Measurements from ENCODE around the gene AHDC1.

Gene AHDC1

DNA sequence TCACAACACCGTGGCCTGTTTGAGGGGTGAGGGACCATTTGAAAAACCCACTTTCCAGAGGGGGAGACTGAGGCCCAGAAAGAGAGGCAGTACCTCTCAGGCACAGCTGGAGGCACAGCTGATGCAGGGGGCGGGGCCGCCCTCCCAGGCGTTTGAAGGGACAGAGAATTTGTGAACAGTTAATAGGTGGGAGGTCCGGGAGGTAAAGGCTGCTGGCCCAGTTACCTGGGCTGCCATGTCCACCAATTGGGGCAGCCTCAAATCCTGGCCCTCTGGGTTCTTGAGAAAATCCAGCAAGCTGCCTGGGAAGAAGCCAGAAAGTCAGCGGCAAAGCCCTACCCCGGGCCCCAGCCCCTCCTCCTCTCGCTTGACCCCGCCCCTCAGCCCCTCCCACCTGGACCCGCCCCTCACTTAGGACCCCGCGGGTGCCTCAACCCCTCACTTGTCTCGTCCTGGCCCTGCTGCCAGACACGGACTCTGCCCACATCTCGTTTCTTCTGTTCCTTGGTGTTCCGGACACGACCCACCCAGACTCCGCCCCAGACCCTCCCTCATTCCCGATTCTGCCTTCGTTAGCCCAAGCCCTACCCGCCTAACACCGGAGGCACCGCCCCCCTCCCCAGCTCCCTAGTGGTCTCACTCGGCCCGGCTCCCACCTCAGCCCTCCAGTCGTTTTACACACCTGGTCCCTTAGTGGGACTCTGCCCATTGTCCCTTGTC lies 10.8 kb upstream of the AHDC1 start:
- DNase-seq, result no peak

DNA sequence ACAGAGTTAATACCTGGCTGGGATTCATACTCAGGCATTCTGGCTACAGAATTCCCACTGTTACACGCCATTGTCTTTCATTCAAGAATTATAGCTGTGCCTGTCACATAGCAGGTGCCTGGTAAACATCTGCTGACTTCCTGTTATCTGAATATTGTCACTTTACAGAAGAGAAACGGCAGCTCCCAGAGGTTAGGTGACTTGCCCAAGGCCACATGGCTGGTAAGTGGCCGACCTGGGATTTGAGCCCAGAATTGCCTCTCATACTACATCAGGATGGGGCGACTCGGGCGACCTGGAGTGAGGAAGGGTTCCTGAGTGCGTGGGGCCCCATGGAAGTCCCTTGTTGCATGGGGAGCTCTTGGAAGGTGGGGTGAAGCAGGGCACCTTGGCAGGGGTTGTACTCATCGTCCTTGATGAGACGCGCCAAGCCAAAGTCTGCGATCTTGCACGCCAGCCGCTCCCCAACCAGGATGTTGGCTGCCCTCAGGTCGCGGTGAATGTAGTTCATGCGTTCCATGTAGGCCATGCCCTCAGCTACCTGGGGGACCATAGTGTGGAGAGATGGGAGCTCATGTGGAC lies 10.2 kb upstream of the AHDC1 start:
- no peak for DNase-seq

DNA sequence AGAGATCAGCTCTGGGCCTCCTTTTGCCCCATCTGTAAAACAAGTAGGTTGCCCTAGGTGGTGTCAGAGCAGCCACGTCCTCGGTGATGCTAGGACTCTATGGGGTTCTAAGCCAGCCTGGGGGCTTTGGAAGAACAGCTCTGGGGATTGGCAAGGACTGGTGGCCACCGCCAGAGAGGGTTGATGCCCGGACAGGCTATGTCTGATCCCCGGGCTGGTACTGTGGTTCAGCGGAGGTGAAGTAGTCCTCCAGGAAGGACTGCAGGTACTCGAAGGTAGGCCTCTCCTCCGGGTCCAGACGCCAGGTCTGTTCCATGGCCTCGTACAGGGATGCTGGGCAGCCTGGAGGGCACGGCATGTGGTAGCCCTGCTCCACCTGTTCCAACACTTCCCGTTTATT lies 8.8 kb upstream of the AHDC1 start:
- DNase-seq, result no peak

DNA sequence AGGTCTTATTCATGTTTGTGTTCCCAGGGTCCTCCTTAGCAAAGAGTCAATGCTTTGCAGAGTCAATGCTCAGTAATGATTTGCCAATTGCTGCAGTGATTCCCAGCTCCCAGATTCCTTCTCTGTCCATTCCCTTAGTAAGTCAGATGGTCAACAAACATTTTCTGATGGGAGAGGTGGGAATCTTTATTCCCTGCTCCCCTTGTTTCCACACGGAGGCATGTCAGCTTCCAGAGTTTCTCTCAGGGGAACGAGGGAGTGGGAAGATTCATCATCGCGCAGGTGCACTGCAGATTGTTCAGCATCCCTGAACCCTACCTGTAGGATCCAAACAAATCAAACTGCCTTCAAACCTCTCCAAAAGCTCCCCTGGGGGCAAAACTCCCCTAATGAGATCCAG lies 7.5 kb upstream of the AHDC1 start:
- no peak for DNase-seq

DNA sequence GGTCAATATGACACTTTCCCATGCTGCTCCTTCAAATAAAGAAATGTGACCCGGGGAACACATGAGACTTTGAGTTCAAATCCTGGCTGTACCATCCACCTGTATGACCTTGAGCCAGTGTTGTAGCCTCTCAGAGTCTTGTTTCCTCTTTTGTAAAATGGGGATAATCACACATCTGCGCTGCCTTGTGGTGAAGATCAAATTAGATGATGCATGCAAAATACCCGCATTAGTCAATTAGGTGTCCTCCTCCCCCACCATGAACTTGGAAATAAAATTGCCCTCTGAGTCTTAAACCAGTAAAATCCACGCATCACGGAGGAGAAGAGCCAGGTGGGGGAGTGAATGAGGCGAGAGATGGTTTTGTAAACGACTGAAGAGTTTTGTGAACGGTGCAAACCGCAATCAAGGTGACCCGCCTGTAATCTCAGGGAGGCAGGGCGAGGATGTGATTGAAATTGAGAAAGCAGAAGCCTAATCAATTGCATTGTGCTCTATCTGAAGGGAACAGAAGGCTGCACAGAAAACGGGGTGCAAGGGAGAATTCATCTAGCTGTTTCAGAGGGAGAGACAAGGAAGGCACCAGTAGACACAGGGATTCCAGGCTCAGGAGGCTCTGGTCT lies 5.8 kb upstream of the AHDC1 start:
- DNase-seq, result no peak

DNA sequence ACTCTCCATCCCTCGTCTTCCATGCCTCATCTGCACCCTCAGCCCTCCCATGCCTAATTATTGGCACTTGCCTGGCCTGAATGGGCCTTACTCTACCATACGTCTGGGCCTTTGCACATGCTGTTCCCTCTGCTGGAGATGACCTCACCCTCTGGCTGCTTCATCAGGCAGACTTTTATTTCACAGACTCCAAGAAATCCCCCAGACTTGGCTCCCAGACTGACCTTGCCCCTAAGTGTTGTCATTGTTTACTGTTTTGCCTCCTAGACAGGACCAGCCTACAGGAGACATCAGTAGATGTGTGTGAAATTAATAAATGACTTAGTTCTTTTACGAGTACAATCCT lies 5.2 kb upstream of the AHDC1 start:
- no peak for DNase-seq

DNA sequence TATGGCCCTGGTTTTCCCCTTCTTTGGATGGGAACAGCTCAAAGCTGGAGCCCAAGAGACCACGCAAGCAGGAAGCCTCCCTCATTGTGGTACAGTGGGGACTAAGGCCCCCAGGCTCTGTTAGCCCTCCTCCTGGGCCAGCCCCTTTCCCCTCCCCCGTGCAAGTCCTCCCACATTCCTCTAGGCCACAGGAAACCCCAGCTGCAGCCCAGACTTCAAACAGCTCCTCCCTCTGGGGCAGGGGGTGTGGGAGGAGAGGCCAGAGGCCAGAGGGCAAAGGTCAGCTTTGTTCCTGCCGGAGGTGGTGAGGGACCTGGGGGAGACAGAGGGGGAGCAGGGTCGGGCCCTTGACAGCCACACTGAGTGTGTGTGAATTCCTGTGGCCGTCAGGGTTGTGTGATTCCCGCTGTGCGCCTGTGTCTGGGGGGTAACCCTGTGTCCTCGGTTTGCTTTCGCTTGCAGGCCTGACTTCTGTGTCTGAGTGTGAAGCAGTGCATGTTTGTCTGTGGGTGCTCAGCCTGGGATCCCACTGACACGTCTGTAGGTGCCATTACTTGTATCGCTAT lies 3.4 kb upstream of the AHDC1 start:
- DNase-seq, result no peak

DNA sequence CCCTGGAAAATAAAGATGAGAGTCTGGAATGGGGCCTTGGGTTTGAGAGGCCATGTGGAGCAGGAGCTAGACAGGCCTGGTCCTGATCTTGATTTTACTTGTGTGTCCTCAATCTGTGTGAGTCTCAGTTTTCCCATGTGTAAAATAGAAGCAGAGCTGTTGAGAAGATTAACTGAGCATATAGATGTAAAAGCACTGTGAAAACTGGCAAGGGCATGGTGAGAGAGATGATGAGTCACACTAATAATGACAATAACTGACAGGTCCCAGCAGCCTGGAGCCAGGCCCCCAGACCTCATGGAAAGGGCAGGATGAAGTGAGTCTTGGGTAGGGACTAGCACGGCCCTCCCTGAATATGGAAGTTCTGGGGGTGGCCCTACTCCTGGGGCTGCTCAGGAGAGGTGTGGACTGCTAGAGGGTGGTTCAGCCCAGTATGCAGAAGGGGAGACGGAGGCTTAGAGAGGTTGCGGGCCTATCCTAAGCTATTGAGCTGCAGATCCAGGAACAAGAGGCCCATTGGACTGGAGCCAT lies 2.8 kb upstream of the AHDC1 start:
- no peak for DNase-seq

DNA sequence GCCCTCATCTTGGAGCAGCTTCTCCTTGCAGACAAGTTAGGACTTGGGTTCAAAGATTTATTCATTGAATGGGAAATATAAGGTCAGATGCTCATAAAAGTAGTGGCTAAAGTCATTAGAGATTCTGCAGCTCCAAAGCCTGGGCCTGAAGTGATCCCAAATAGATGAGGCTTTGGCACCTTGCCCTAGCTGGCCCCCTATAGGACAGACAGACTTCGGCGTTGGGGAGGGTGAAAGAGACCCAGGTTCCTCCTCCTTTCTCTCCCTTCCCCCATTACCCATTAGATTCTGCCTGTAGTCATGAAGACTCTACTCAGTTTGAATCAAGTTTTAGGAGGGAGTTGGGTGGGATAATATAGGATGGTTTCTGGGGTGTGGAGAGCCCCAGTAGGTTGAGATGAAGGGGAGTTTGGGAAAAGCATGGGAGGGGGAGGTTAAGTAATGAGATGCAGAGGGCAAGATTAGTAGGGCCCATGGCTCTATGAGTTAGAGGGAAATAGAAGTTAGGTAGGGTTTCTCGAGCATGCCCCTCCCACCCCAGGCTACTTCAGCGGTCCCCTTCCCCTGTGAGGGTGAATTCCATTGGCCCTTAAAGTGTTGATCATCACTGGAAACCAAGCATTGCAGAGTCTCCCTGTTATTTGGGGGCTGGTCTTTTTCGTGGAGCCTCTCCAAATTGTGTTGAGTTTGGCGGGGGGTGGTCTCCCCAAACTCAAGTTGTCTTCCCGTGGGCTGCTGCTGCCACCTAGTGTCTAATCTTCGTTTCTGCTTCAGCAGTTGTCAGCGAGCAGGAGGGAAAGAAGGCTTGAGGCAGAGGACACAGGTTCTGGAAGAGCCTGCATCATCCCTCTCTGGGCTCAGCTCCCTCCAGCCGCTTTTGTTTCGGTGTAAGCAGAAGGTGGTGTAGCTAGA lies 2.1 kb upstream of the AHDC1 start:
- DNase-seq, result peak; percentile 71

DNA sequence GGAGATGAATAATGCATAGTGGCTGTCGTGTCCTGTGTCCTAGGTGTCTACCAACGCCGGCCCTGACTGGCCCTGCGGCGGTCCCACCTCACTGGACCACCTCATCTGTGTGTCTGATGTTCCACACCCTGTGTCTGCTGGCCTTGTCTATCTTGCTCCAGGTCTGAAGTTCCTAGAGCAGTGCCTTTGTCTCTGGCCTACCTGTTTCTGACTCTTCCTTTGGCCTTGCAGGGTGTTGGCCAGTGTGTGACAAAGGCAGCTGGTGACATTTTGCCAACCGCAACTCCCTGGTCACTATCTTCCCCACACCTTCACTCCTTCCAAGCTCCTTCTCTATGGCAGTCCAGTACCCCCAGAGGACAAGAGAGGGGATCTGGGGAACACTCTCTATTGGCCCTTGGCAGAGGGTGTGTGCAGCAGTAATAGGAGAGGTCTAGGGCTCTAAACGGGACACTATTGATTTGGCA lies 1.4 kb upstream of the AHDC1 start:
- DNase-seq, result no peak

DNA sequence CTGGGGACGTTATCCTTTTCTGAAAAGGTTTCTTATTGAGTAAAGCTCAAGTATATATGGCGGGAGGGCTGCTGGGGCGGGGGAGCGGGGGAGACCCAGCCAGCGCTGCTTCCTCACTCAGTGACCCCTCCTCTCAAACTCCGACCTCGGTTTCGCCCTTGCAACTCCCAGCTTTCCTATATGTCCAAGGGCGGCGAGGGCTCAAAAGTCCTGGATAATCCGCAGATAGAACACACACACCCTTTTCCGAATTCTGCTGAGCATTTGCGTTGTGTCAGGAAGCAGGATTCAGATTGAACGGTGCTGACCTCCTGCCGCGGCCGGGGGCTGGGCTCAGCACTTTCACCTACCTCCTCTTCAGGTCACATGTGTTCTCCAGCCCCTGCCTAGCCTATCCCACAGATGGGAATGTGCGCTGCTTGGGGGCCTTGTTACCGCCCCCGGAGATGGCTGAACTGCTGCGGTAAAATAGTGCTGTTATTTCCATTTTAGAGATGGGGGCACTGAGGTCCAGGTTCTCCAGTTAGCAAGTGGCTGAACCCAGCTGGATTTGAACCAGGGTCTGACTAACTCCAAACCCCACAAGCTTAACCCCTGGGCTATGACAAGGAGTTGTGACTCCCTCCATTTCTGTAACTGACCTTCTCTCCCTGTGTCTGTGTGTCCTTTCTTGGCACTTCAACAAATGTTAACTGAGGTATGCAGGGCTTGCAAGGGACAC lies 795 bp upstream of the AHDC1 start:
- DNase-seq, result no peak

DNA sequence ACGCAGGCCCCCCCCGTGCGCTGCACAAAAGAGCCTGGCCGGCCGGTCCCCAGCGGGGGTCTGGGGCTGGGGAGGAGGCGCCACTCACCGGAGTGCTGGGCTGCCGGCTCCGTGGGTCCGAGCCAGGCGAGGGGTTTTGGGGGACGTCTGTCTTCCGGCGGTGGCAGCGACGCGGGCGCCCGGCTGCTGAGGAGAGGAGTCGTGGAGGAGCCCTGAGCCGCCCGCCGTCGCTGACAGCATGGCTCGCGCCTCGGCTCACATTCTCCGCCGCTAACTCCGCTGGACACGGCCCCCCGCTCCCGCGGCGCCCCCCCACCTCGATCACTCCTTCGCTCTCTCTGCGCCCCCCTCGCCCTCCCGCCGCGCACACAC lies 649 bp downstream of the AHDC1 start:
- DNase-seq, result peak; percentile 51

DNA sequence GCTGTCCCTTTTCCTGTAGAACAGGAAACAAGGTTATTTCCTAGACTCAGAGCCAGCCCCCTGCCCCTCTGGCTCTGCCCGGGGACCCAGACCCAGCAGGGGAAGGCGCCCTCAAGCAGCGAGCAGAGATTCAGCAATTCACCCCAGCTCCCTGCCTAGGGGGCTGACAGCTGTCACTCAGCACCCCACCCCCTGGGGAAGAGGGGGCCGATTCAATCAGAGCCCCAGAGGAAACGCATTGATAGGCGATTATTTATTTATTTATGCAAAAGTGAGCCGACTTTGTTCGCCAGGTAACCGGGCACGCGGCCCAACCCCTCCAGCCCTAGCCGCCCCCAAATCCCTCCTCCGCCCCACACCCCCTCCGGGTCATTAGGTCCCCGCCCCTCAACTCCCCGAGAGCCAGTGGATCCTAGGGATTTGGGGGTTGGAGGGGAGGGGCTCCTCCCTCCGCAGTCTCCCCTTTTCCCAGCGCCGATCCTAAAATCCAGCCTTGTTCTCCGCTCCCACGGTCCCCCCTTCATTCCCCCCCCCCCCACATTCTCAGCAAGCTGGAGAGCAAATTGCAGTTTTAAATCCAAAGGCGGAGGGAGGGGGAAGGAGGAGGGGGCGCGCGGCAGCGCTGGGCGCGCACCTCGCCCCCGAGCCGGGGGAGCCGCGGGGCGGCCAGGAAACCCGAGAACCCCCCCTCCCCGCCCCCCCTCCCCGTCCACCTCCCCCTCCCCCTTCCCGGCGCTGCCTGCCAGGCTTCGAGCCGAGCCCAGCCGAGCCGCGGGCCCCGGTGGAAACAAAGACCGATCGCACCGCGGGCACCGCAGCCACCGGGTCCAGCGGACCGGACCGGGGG lies 1.3 kb downstream of the AHDC1 start:
- peak; percentile 40 for DNase-seq

DNA sequence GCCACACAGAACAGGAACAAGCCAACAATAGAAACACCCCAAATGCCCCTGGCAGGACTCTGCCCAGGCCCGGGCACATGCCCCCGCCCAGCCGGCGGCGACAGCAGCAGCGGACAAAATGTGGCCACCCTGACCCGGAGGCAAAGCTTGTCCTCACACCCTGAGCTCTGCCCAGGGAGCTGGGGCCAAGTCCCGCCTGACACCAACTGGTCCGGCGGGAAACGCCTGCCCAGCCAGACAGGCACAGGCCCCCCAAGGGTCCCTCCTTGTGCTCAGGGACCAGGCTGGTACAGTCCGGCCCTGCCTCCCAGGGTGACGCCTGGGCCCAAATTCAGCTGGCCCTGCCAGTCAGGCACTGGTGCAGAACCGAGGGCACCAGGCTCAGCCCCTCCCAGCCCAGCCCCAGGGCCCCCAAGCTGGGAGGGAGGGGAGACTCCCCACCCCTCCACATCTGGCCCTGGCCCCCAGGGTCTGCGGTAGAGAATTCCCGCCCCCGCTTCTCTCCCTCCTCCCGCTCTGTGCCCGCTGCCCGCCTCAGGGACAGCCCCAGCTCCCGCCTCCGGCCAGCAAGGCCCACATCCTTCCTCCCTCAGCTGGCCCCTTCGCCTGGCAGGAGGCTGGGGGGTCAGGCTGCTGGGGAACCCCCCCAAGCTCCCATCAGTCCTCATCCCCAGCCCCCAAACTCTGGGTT lies 2.0 kb downstream of the AHDC1 start:
- DNase-seq, result no peak

DNA sequence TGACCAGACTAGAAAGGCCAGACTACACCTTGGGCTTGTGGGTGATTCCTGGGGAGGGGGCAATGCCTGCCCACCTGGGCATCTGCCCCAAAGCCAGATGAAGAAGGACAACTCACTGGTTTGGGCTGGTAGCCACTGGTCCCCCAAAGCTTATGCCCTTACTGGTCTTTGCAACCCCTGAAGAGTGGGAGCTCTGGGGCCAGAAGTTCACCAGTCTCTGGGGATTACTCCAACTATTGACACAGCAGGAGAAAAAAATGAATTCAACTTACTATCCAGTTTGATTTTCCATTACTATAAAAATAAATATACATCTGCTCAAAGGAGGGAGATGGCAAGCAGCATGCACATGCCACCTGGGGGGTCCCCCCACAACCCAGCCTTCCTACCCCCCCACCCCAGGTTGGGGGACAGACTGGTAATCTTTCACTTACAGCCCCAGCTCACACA lies 2.6 kb downstream of the AHDC1 start:
- no peak for DNase-seq

DNA sequence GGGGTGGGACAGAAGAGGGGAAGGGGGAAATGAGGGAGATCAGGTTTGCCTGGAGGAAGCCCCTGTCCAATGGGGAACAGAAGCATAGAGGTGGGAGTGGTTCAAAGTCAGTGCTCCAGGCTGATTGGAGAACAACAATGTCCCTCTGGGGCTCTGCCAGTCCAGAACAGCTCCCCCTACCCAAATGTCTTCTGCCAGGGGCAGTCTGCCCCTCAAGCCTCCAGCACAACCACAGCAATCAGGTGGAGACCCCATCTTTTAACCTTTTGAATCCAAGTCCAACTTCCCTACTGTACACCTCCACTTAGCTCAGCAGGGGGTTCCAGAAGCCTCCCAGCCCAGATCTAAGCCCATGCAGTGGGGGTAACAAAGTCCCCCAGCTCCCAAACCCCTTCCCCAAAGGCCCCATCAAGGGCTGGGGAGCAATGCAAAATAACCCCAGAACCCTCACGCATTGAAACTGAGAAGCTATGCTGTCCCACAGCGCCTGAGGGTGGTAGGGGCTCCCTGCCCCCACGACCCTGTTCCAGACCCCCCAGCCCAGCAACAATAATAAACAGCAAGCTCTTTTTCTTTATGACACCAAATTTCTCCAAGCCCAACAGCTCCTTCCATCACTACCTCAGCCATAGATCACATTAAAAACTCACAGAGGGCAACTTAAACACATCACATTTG lies 3.3 kb downstream of the AHDC1 start:
- no peak for DNase-seq

DNA sequence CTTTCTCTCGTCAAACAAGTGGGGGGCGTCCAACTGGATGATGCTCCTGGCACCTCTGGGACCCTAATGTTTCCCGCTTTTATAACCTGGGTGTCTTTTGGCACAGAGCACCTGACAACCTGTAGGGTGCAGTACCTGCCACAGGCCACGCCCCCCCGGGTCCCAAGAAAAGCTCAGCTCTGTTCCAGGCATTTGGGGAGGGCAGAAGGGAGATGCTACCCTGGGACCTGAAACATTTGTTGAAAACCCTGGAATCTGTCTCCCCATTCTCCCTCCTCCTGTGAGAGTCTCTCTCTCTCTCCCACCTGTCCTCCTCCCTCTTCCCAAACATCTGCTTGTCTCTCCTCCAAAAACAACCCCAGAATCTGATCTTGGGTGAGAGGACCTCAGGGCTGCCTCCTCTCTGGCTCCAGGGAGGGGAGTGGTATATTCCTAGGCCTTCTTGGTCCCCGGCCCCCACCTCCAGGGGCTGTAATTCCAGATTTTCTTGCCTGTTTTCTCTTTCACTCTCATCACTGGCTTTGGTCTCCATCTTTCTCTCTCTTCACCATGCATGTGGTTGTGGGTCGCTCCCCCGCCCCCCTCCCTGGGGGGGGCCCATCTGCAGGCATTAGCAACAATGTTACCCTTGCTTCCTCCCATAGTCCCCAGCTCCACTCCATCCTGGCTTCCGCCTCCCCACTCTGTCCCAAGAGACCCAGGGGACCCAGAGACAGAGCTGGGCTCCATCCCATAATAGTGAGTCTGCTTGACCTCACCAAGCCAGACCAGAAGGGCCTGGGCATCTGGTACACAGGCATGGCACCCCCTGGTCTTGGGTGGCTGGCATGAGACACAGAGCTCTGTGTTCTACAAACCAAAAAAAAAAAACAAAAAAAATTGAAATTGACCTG lies 4.1 kb downstream of the AHDC1 start:
- DNase-seq, result no peak

DNA sequence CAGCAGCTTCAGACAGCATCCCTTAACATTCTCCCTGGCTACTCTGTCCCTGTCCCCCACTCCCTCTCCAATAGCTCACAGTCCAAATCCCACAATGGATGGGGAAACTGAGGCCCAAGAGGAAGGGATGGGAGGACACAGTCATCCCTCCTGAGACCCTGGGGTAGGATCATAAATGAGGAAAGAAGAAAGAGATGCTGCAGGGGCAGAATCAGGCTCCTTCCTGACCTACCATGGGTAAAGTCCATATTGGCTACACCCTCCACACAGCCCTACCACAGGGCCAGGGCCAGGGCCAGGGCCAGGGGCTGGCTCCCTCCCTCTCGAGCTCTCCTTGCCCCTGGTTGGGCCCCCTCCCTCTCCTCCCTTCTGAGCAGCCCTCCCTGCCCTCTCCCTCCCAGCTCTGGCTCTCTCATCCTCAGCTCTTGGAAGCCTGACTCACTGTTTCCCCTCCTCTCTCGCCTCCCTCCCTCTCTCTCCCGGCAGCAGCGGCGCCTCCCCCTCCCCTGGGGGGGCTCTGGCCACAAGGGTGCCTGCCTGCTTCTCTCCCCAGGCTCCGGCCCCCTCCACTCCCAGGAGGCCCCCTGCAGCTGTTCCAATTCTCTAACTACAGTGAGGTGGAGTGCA lies 4.9 kb downstream of the AHDC1 start:
- peak; percentile 63 for DNase-seq

Data from stimulated activated CD4-positive, alpha-beta T cell treated with anti-CD3 and anti-CD28 coated beads, Interleukin-15, amount 100 ng/mL, for 24 hours (primary cell).